KMS-11 (cell line): ENCODE results near the gene UROS.

Source experiments
- H2AFZ ChIP-seq: fragments of 200-600 bp; sonication (generic); 2 replicates; pipeline ENCODE4 v1.6.1; 2016; ENCODE audit warnings: antibody characterized with exemption, mixed run types, low read depth
- H3K27ac ChIP-seq: fragments of 200-600 bp; sonication (generic); 2 replicates; pipeline ENCODE4 v1.6.1; 2016; ENCODE audit warnings: mild to moderate bottlenecking, mixed run types
- H3K27me3 ChIP-seq: fragments of 200-600 bp; sonication (generic); 2 replicates; pipeline ENCODE4 v1.6.1; 2017; ENCODE audit warnings: mild to moderate bottlenecking, low read depth, mixed run types, moderate library complexity; ENCODE audit not compliant: insufficient read depth
- H3K36me3 ChIP-seq: fragments of 200-600 bp; sonication (generic); 2 replicates; pipeline ENCODE4 v1.6.1; 2017; ENCODE audit warnings: mild to moderate bottlenecking, mixed run types; ENCODE audit not compliant: insufficient read depth
- H3K4me1 ChIP-seq: fragments of 200-600 bp; sonication (generic); 2 replicates; pipeline ENCODE4 v1.6.1; 2016; ENCODE audit warnings: mild to moderate bottlenecking, low read depth, mixed run types; ENCODE audit not compliant: poor library complexity, severe bottlenecking
- H3K4me2 ChIP-seq: fragments of 200-600 bp; sonication (generic); 2 replicates; pipeline ENCODE4 v1.7.0; 2016; ENCODE audit warnings: mild to moderate bottlenecking, mixed run types
- H3K4me3 ChIP-seq: fragments of 200-600 bp; sonication (generic); IDR thresholded peaks from 2 replicates; pipeline ENCODE4 v1.6.1; 2017; ENCODE audit warnings: low read depth, low read length, mixed read lengths; ENCODE audit not compliant: insufficient read depth
- H3K79me2 ChIP-seq: fragments of 200-600 bp; sonication (generic); 2 replicates; pipeline ENCODE4 v1.6.1; 2016; ENCODE audit warnings: low read depth, mixed run types; ENCODE audit not compliant: insufficient read depth
- H3K9ac ChIP-seq: fragments of 200-600 bp; sonication (generic); 2 replicates; pipeline ENCODE4 v1.6.1; 2016; ENCODE audit warnings: mild to moderate bottlenecking, mixed run types
- H4K20me1 ChIP-seq: fragments of 200-600 bp; sonication (generic); 2 replicates; pipeline ENCODE4 v1.6.1; 2016; ENCODE audit warnings: mild to moderate bottlenecking, mixed run types; ENCODE audit not compliant: insufficient read depth
- TF ChIP-seq, protein P1 (sequence below): fragments of 200-600 bp; sonication (generic); conservative IDR thresholded peaks from 2 replicates; pipeline ENCODE4 v1.6.1; 2017; ENCODE audit warnings: low read depth, mild to moderate bottlenecking, antibody characterized with exemption, low read length, moderate library complexity, mixed read lengths

Gene UROS

DNA sequence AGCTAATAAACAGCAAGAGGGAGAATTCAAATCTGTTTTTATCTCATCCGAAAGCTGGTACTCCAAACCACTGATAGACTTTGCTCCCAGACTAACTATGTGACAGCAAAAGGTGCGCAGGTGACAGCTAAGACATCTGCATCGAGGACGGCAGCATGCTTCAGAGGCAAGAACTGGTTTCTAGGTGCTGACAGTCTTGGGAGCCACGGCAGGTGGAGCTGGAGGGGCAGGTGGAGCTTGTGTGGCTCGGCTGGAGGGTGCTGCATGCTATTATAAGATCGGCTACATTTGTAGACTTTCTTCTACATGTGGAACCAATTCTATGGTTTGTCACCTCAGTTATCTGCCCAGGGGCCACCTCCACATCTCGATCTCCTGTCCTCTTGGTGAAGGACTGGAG lies 25.6 kb downstream of the UROS start:
- H3K27me3 ChIP-seq, result no peaks in the 10 kb centered on the region
- no peak overlapping the region for H3K27ac ChIP-seq
- H2AFZ ChIP-seq, result no peak overlapping the region
- H3K9ac ChIP-seq, result no peak overlapping the region
- H3K79me2 ChIP-seq, result no peaks in the 10 kb centered on the region
- peaks cover 20% of the 10 kb centered on the region for H3K4me1 ChIP-seq
- H3K4me3 ChIP-seq, result no peak overlapping the region
- H3K36me3 ChIP-seq, result no peaks in the 10 kb centered on the region
- TF ChIP-seq, protein P1, sequence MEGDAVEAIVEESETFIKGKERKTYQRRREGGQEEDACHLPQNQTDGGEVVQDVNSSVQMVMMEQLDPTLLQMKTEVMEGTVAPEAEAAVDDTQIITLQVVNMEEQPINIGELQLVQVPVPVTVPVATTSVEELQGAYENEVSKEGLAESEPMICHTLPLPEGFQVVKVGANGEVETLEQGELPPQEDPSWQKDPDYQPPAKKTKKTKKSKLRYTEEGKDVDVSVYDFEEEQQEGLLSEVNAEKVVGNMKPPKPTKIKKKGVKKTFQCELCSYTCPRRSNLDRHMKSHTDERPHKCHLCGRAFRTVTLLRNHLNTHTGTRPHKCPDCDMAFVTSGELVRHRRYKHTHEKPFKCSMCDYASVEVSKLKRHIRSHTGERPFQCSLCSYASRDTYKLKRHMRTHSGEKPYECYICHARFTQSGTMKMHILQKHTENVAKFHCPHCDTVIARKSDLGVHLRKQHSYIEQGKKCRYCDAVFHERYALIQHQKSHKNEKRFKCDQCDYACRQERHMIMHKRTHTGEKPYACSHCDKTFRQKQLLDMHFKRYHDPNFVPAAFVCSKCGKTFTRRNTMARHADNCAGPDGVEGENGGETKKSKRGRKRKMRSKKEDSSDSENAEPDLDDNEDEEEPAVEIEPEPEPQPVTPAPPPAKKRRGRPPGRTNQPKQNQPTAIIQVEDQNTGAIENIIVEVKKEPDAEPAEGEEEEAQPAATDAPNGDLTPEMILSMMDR, result no peak
- no peaks in the 10 kb centered on the region for H4K20me1 ChIP-seq
- no peak overlapping the region for H3K4me2 ChIP-seq

- no peak overlapping the region for H2AFZ ChIP-seq
- H3K9ac ChIP-seq, result no peak overlapping the region
- no peaks in the 10 kb centered on the region for H3K36me3 ChIP-seq
Observed at GRCh38 chr10:125795637-125796190, 27.3 kb downstream of the UROS start.

GRCh38 chr10:125795128-125795527 lies 27.9 kb downstream of the UROS start:
- H3K9ac ChIP-seq, result no peak overlapping the region

More at GRCh38 chr10:125795637-125796190, 27.3 kb downstream of the UROS start:
- no peak overlapping the region for H3K4me3 ChIP-seq
- TF ChIP-seq, protein P1, result no peak
- no peaks in the 10 kb centered on the region for H3K27me3 ChIP-seq
- peaks cover 20% of the 10 kb centered on the region for H3K4me1 ChIP-seq
- no peaks in the 10 kb centered on the region for H3K79me2 ChIP-seq
- H4K20me1 ChIP-seq, result no peaks in the 10 kb centered on the region
- no peak overlapping the region for H3K27ac ChIP-seq
- 0 out of 2 replicates have a peak overlapping the region, but pooled peaks have one; percentile 25 for H3K4me2 ChIP-seq

DNA sequence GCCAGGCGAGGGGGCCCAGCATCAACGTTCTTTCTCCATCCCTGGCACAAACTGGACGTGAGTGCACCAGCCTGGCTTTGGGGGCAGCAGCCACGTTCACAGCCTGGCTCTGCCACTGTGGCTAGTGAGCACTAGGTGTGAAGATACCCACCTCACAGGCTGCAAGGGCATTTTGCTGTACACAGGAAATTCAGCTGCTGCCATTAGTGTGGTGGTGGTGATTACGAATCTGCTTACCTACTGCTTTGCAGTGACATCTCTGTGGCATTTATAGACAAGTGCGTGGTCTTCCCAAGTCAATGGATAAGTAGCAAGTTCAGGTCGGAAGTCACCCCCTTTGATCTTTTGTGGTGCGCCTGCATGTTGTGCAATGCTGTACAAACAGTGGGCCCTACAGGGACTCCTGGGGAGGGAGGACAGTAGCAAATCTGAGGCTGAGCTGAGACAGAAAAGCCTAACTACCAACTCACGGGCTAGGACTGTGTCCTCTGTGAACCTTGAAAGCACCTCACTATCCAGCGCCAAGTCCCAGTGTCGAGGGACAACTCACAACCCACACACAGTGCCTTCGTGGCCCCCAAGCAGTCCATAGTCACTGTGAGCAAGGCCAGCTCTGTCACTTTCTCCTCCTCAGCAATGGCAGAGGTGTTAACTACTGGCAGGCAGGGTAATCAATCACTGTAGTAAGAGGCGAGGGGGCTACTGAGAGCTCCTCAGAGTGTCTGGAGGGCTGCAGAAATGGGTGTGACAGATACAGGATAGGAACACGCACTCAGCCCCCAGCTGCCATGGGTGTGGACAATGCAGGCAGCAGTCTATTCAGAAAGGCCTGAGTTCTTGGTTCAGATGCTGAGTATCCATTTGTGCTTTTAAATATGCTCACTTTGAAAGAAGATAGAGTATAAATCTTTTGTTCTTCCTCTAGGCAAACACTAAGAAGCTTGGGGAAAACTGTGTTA lies 30.4 kb downstream of the UROS start:
- peaks cover 20% of the 10 kb centered on the region for H3K4me1 ChIP-seq
- H3K36me3 ChIP-seq, result no peaks in the 10 kb centered on the region
- no peaks in the 10 kb centered on the region for H4K20me1 ChIP-seq
- H2AFZ ChIP-seq, result no peak overlapping the region
- TF ChIP-seq, protein P1, result no peak
- no peaks in the 10 kb centered on the region for H3K79me2 ChIP-seq
- H3K27ac ChIP-seq, result no peak overlapping the region
- no peak overlapping the region for H3K4me3 ChIP-seq
- no peak overlapping the region for H3K4me2 ChIP-seq
- H3K27me3 ChIP-seq, result no peaks in the 10 kb centered on the region
- no peak overlapping the region for H3K9ac ChIP-seq

More at GRCh38 chr10:125795128-125795527, 27.9 kb downstream of the UROS start:
- no peaks in the 10 kb centered on the region for H3K79me2 ChIP-seq
- H3K4me1 ChIP-seq, result peaks cover 20% of the 10 kb centered on the region
- no peak overlapping the region for H3K4me3 ChIP-seq
- no peaks in the 10 kb centered on the region for H3K36me3 ChIP-seq
- H3K27ac ChIP-seq, result no peak overlapping the region
- H4K20me1 ChIP-seq, result no peaks in the 10 kb centered on the region
- TF ChIP-seq, protein P1, result no peak
- H2AFZ ChIP-seq, result no peak overlapping the region
- H3K27me3 ChIP-seq, result no peaks in the 10 kb centered on the region
- 0 out of 2 replicates have a peak overlapping the region, but pooled peaks have one; percentile 25 for H3K4me2 ChIP-seq
